ENCODE measurements around the gene CFAP52.
"Not testable (repeated sequence)": the region's sequence is repeated elsewhere in the genome, so short reads cannot be mapped to it uniquely, and the experiment has no call there.

The CFAP52 gene, protein sequence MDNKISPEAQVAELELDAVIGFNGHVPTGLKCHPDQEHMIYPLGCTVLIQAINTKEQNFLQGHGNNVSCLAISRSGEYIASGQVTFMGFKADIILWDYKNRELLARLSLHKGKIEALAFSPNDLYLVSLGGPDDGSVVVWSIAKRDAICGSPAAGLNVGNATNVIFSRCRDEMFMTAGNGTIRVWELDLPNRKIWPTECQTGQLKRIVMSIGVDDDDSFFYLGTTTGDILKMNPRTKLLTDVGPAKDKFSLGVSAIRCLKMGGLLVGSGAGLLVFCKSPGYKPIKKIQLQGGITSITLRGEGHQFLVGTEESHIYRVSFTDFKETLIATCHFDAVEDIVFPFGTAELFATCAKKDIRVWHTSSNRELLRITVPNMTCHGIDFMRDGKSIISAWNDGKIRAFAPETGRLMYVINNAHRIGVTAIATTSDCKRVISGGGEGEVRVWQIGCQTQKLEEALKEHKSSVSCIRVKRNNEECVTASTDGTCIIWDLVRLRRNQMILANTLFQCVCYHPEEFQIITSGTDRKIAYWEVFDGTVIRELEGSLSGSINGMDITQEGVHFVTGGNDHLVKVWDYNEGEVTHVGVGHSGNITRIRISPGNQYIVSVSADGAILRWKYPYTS

DNA sequence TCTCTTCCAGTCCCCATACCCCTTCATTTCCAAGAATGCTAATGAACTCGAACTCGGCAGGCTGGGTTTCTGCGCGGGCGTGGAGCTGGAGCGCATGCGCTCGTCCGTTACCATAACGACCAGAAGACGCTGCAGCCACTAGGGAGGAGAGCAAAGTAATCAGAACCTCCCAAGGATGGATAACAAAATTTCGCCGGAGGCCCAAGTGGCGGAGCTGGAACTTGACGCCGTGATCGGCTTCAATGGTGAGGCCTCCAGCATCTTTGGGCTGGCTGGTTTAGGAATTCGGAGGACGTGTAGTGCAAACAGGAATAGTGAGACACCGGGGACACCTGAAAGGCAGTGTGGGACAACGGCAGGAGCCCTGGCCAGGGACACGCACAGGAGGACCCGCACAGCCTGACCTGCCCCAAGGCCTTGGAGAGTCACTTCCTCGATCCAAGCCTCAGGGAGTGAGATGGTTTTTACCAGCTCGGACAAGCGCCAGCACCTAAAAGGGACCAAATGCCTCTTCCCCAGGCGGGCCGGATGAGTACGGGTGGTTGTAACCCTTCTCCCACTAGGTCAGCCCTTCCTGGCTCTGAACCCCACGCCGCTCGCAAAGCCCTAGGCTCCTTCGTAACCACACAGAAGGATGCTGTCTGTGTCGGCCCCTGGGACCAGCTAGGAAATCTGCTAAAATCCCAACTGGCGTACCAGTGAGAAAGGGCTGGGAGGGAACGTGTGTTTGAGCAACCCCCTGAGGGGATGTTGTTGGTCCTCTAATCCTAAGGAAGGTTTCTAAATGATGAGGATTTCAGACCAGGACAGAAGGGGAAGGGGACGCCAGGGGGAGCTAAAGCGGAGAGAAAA lies at the start of gene CFAP52:
Gene CFAP52, plus strand, starts transcription at position 122 of the 852 bp plus-strand sequence. Its CDS starts 54 bp downstream, at position 176.
- DNase-seq = peak; percentile 37

DNA sequence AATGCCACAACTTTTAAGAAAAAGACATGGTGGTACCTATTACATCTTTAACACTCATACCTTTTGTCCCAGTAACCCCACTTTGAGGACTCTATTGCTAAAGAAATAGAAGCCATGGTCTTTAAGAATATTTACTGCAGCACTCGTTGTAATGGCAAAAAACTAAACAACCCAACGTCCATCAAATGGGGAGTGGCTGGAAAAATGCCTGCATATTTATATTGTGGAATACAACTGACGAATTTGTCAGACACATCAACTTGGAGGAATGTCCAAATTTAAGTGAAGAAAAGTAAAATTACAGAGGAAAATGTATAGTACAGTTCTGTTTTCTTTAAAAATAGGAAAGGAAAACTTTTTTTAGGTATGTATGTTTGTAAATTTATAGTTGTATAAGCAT lies 48.7 kb upstream of the CFAP52 start:
- DNase-seq = no peak

DNA sequence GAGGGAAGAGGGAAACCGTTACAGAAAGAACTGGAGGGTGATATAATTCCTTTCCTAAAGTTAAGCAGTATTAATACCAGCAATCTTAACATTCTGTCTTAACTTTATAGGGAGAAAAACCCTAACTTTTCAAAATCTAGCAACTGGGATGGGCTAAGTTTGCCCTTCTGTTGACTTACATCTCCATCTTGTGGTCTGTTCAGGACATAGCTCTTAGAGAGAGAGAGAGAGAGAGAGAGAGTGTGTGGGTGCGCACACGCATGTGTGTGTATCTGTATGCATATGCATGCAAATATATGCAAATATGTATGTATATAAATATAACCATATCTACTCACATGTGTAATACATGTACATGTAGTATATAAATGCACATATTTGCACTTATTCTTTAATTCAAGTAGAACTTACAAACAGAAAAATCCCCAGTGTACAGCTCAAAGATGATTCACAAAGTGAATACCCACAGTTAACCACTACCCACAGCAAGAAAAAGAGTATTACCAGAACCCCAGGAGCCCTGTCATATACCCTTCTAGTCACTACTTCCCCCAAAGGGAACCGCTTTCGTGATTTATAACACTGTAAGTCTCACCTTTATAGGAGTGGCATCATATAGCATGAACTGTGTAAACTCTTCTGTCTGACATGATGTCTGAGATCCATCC lies 47.3 kb upstream of the CFAP52 start:
- no peak for DNase-seq

DNA sequence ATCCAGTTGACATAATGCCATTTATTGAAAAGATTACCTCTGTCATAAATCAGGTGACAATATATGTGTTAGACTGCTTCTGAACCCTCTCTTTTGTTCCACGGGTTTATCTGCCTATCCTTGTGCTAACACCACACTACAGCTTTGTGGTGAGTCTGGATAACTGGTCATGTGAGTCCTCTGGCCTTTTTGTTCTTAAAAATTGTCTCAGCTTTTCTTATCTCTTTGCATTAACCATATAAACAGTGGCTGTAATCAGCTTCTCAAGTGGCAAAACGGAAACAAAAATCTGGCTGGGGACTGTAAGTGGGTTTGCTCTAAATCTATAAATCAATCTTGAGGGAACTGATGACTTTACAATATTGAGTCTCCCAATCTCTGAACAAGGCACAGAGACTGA lies 45.4 kb upstream of the CFAP52 start:
- DNase-seq = no peak

DNA sequence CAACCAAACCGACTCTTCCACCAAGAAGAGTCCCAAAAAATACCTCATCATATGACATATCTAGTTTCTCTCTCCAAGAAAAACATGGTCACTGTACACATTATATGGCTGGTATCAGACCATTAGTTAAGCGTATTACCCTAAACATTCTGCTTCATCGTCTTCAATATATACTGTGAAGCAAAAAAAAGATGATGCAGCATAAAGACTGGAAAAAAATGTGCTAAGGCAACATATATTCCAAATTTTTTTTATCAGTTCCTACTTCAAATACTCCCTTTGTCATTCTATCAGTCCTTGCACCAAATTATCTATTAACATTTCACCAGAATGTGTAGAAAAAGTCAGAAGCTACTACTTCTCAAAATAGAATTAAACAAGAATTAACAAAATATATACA lies 43.7 kb upstream of the CFAP52 start:
- DNase-seq = no peak

DNA sequence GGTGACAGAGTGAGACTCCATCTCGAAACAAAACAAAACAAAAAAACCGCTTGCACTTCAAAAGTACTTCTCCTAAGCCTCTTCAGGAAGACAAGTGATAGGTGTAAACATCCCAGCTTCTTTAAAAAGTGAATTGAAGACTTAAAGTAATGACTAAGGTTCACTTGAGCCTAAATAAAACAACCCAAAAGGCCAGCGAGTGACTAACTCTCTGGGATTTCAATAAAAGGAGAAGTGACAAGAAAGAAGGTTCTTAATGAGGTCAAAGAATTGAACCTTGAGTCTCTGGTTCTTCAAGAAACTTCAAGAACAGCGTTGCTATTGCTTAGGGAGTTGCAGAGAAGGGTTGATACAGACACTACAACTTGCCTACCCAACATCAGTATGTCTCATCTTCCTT lies 43.0 kb upstream of the CFAP52 start:
- DNase-seq = no peak

DNA sequence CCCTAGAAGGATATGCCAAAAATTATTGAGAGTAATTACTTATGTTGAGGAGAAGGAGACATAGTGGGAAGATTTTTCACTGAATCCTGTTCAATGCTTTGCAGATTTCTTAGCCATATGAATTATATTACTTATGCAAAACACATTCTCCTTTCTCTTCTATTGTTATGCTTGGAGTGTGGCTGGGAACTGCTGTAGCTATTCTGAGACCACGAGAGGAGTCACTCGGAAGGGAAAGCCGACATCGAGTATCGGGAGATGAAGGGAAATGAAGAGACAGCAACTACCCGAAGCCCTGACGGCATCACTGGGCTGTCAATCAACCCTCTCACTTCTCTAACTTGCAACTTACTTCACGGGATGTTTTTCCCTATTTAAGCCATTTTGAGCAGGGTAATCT lies 40.4 kb upstream of the CFAP52 start:
- no peak for DNase-seq

DNA sequence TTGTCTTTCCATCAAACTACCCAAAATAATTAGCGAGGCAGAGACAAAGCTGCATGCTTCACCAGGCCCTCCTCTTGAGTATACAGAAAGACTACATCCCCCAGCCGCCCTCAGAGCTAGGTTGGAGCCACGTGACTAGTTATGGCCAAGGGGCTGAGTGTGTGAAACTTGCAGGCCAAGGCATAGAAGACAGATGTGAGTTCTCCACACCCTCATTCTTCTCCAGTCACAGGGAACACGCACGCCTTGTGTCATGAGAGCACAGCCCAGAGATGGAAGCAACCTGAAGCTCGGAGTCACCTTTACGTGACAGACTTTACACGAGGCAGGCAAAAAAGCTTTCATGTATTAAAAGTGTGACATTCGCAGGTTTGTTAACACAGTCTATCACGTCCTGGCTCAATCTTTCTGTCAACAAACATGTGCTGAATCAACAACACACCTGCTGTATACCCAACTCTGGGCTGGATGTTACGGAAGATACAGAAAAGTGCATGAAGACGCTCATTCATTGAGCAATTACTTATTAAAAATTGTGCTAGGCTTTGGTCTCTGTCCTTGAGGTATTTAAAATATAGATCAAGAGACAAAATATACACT lies 39.2 kb upstream of the CFAP52 start:
- no peak for DNase-seq

DNA sequence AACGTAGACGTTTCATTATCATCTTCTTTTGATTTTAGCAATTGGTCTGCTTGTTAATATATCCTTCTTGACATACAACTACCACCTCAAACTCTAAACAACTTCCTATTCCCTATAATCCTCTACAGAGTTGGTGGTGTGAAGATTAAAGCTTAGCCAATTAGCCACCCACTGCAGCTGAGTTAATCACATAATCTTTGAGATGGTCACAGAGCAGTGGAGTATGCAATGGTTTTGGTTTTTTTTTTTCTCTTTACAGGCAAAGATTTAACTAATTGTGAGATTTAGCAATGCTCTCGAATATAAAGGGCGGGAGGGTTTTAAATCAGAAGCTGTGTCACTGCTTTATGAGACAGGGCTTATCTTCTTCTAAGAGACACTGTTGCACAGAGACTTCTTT lies 37.8 kb upstream of the CFAP52 start:
- no peak for DNase-seq

DNA sequence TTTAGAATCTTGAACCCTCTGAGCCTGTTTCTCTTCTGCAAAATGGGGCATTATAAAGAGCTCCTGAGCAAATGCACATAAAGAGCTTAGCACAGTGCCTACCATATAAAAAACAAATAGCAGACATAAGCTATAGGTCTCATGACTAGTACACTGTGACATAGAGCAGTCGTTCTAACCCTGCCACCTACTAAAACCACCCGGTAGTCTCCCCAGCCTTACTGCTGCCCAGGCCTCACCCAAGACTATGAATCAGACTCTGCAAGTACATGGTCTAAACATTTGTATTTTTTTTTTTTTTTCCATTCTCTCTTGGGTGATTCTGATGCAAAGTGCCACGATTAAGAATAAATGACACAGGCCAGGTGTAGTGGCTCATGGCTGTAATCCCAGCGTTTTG lies 34.7 kb upstream of the CFAP52 start:
- DNase-seq = no peak

DNA sequence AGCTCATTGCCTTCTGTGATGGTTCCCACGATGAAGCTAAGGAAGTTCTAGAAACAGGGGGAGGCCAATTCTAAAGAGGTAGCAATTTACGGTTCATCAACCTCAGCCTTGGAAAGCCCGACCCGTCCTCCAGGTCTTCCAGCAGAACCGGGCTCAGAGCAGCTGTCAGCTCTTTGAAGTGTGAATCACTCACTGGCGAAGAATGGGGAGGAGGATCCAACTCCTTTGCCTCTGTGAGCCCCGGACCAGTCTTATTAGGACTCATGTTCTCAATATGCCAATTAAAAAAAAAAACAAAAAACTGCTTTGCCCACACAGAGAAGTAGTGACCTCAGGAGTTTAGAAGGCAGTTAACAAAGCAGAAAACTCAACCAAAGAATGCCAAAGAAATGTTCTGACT lies 32.2 kb upstream of the CFAP52 start:
- no peak for DNase-seq

DNA sequence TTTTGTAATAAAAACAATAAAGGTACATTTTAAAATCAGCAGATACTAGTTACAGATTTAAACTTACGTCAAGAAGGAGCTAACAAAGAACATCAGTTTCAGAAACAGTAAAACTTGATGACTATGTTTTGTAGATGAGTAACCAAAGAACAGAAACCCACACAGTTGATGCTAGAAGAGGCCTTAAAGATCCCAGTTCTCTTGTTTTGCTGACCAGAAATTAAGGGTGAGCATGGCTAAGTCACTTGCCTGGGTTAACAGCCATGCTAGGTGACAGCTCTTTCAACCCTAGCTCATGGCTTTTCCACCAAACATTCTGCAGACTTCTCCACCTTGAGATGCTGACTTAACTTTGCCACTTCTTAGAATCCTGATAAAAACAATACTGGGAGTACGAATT lies 27.2 kb upstream of the CFAP52 start:
- no peak for DNase-seq

DNA sequence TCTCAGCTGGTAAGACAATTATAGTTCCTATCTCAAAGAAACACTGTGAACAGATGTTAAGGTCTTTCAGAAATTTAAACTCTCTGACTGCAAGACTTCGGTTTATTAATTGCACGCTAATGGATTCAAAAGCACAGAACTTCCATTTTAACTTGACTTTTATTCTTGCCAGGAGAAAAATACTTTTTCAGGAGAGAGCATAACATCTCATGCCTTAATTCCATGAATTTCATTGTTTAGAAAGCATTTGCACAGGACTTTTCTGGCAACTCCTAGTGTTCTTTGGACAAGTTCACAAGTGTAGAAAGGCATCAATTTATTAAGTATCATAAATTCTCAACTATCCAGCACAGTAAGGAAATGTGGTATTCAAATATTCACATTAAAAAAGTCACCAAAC lies 23.3 kb upstream of the CFAP52 start:
- no peak for DNase-seq

DNA sequence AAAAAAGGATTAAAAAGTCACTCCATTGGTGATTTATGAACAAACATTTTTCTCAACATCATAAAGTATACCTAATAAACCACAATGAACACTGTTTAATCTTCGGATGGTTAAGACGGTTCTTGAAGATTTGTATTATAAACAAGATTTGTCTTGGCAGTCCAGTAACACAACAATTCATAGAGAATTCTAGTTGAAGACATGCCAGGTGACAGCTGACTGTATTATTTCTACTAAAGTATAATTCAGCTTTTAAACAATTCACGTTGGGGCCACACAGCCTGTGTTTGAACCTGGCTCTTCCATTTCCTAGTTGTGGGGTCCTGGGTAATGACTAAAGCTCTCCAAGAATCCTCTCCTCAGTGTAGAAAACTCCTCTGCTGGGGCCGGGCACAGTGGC lies 22.8 kb upstream of the CFAP52 start:
- no peak for DNase-seq

DNA sequence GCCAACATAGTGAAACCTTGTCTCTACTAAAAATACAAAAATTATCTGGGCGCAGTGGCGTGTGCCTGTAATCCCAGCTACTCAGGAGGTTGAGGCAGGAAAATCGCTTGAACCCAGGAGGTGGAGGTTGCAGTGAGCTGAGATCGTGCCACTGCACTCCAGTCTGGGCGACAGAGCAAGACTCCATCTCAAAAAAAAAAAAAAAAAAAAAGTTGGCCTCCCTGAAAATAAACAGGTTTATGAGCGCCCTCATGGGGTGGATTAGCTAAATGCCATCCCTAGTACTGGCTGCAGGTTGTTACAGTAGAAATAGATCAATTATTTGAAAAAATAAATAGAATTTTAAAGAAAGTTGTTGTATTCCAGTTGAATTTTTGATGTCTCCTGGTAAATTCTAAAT lies 21.7 kb upstream of the CFAP52 start:
- not testable (repeated sequence) for DNase-seq

DNA sequence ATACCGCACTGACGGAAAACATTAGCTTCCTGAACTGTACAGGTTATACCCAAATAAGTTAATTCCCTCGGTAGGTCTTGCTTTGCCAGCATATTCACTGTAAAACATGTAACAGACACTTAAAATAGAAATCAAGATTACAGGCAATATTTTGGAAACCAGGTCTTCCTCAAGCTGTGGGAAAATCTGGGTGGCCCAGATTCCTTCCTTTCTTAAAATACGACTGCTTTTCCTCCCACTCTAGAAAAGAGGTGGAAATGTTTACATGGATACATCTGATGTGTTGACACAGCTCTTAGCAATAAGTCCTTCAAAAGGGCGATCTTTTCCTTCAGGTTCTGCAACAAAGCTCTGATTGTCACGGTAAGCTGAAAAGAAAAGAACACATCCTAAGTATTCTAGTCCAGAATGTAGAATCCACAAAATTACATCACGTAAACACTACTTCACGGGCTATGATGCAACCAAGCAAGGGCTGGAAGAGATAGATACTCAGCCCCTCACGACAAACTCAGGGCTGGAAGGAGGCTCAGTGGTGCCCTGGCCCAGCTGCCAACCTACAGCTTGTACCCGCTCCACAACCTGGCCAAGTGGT lies 19.2 kb upstream of the CFAP52 start:
- no peak for DNase-seq

DNA sequence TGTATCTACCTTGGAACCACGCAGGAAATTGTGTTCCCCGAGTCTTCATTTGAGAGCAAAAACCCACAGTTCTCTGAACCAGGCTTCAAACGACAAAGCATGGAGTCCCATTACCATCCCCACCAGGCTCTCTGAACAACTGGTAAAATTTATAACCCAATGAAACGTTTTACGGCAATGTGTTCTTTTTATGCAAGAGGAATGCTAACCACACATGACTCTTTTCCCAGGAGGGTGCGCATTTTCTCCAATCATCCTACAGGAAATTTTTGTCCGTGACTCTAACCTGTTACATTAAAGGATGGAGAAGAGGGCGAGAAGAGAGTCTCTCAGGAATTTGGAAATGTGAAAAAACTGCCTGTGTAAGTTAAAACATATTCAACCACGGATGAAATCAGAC lies 18.6 kb upstream of the CFAP52 start:
- no peak for DNase-seq

DNA sequence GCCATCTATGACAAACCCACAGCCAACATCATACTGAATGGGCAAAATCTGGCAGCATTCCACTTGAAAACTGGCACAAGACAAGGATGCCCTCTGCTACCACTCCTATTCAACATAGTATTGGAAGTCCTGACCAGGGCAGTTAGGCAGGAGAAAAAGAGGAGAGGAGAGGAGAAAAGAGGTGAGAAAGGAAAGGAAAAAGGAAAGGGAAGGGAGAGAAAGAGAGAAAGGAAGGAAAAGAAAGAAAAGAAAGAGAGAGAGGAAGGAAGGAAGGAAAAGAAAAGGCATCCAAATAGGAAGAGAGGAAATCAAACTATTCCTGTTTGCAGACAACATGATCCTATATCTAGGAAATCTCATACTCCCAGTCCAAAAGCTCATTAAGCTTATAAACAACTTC lies 12.3 kb upstream of the CFAP52 start:
- DNase-seq = no peak

DNA sequence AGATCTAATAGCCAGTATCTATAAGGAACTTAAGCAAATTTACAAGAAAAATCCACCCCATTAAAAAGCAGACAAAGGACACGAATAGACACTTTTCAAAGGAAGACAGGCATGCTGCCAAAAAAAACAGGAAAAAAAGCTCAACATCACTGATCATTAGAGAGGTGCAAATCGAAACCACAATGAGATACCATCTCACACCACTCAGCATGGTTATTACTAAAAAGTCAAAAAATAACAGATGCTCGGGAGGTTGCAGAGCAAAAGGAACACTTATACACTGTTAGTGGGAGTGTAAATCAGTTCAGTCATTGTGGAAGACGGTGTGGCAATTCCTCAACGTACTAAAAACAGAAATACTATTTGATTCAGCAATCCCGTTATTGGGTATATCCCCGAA lies 10.4 kb upstream of the CFAP52 start:
- no peak for DNase-seq

DNA sequence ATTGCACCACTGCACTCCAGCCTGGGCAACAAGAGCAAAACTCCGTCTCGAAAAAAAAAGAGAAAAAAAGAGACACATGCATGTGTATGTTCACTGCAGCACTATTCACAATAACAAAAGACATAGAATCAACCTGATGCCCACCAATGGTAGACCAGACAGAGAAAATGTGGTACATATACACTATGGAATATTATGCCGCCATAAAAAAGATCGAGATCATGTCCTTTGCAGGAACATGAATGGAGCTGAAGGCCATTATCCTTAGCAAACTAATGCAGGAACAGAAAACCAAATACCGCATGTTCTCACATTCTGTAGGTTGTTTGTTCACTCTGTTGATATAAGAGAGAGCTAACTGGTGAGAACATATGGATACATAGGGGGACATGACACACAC lies 9.7 kb upstream of the CFAP52 start:
- not testable (repeated sequence) for DNase-seq

DNA sequence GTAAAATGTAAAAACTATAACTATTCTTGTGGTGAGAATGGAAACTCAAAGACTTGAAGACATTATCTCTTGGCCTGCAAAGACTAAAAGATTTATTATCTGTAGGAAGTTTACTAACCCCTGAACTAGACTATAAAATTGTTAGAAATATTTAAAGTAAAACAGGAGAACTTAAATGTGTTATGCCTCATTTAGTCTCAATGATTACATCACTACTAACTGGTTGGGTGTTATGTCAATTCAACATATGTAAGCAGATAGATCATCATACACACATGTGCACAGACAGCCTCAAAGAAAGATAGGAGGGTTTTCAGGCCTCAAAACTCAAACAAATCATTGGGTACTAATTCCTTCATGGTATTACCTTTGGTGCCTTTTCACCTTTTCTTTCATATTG lies 8.4 kb upstream of the CFAP52 start:
- DNase-seq = no peak

DNA sequence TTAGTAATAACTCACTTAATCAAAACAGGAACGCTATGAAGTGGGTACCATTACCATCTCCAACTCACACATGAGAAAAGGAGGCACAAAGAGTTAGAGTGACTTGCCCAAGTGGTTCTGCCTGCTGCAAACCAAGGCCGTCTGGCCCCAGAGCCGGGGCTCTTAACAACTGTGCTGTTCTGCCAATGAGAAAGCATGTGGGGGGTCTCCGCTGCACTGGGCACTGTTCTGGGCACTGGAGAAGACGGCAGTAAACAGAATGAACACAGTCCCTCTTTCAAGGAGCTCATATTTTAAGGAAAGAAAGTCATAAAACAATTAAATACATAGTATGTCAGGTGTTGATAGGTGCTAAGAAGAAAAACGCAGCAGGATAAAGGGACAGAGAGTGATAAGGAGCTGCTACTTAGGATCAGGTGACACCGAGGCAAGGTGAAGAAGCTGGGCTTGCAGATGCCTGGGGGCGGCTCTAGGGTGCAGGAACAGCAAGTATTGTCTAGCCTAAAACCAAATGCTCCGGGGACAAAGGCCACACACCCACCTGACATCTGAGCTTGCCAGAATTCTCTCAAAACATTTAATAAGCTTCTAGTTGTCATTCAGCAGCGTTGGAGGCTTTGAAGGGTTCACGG lies 7.4 kb upstream of the CFAP52 start:
- no peak for DNase-seq

All from 8988T (cell line).